Measurements from ENCODE around the gene SPTBN5.

GRCh38 chr15:41930867-41931222 lies 37.0 kb upstream of the SPTBN5 start:
- TF ChIP-seq CTCF (IDR thresholded peaks at IDR 0.05) (no peak), ZFX (IDR thresholded peaks at IDR 0.05; ENCODE audit: borderline replicate concordance) (no peak)
